HepG2 (cell line): ENCODE results near the gene SMR3B. TPM values are rescaled to one million over a fixed set of nuclear protein-coding genes. Genes with fewer than 3 reads are reported as not detected.
A peak's percentile ranks its signal among the peaks of the same experiment; 100 is the strongest.

Experiments
- EHMT2 ChIP-seq: fragments of 200-600 bp; sonication (generic); IDR thresholded peaks from 2 replicates; pipeline ENCODE4 v1.7.0; 2017; ENCODE audit warnings: antibody characterized with exemption, low read depth, low read length, borderline replicate concordance
- HIVEP1 ChIP-seq: sonication (generic); formaldehyde crosslinking; IDR thresholded peaks from 2 replicates; pipeline ENCODE4 v1.4.0; 2020; ENCODE audit warnings: mild to moderate bottlenecking, missing genetic modification reagents
- HOXA5 ChIP-seq: sonication (generic); formaldehyde crosslinking; IDR thresholded peaks from 2 replicates; pipeline ENCODE4 v1.4.0; 2020; ENCODE audit warnings: missing genetic modification reagents
- POGZ ChIP-seq: sonication (generic); formaldehyde crosslinking; IDR thresholded peaks from 2 replicates; pipeline ENCODE4 v1.4.0; 2020; ENCODE audit warnings: mild to moderate bottlenecking, missing genetic modification reagents
- RARA ChIP-seq: IDR thresholded peaks from 2 replicates; pipeline ENCODE4 v1.6.1; 2016; ENCODE audit warnings: missing genetic modification reagents, missing compliant biosample characterization
- TCF7L2 ChIP-seq: IDR thresholded peaks from 2 replicates; pipeline ENCODE4 v1.6.1; 2011; ENCODE audit warnings: mild to moderate bottlenecking, low read depth, low read length, moderate library complexity
- WIZ ChIP-seq: sonication (generic); formaldehyde crosslinking; IDR thresholded peaks from 2 replicates; pipeline ENCODE4 v1.5.1; 2020; ENCODE audit warnings: mild to moderate bottlenecking, missing genetic modification reagents
- ZFP36L2 ChIP-seq: sonication (generic); formaldehyde crosslinking; IDR thresholded peaks from 2 replicates; pipeline ENCODE4 v1.4.0; 2020; ENCODE audit warnings: missing genetic modification reagents
- ZNF569 ChIP-seq: sonication (generic); formaldehyde crosslinking; IDR thresholded peaks from 2 replicates; pipeline ENCODE4 v1.5.0; 2020; ENCODE audit warnings: mild to moderate bottlenecking, missing genetic modification reagents, moderate library complexity, borderline replicate concordance
- ZNF572 ChIP-seq: sonication (generic); formaldehyde crosslinking; IDR thresholded peaks from 2 replicates; pipeline ENCODE4 v1.5.1; 2020; ENCODE audit warnings: mild to moderate bottlenecking, missing genetic modification reagents
- ZSCAN25 ChIP-seq: sonication (generic); formaldehyde crosslinking; IDR thresholded peaks from 2 replicates; pipeline ENCODE4 v1.8.0; 2022; ENCODE audit warnings: mild to moderate bottlenecking, missing genetic modification reagents
- polyA plus RNA-seq, 8 experiments: library from polyadenylated mRNA; depleted of rRNA in 3 of 8; stranded (reverse) in 7 of 8; unstranded in 1 of 8; fragments of >200 nt; fragmentation: Illumina TruSeq in 4 of 8; extraction: Trizol in 4 of 8; gene quantifications; 2 replicates each; pipeline versions ENCODE4 v1.2.1 to v1.2.3, GENCODE V29; 2011 to 2016; ENCODE audit warnings: low read depth in 4 of 8, missing spikeins in 1 of 8, mixed read lengths in 1 of 8; ENCODE audit not compliant: insufficient read depth in 1 of 8
- total RNA-seq, 5 experiments: library from RNA; depleted of rRNA; stranded (reverse); fragments of >200 nt; fragmentation: Illumina TruSeq; extraction: Trizol; gene quantifications; 2 replicates each; pipeline ENCODE4 v1.2.3, GENCODE V29; 2016; ENCODE audit warnings: low read depth in 1 of 5
- TF ChIP-seq, protein P1 (sequence below): sonication (generic); formaldehyde crosslinking; IDR thresholded peaks from 2 replicates; pipeline ENCODE4 v1.4.0; 2020; ENCODE audit warnings: missing genetic modification reagents, borderline replicate concordance
- TF ChIP-seq, protein P2 (sequence below): sonication (generic); formaldehyde crosslinking; IDR thresholded peaks from 2 replicates; pipeline ENCODE4 v1.4.0; 2020; ENCODE audit warnings: missing genetic modification reagents, mild to moderate bottlenecking, borderline replicate concordance
- TF ChIP-seq, protein P3 (sequence below): sonication (generic); formaldehyde crosslinking; IDR thresholded peaks from 2 replicates; pipeline ENCODE4 v1.4.0; 2020; ENCODE audit warnings: low read depth, missing genetic modification reagents

Gene SMR3B
- total and polyA plus RNA-seq, 2 of the 13 experiments (the other 11 are each of a cell fraction or from before 2014, with no cell fraction given), result not detected

DNA sequence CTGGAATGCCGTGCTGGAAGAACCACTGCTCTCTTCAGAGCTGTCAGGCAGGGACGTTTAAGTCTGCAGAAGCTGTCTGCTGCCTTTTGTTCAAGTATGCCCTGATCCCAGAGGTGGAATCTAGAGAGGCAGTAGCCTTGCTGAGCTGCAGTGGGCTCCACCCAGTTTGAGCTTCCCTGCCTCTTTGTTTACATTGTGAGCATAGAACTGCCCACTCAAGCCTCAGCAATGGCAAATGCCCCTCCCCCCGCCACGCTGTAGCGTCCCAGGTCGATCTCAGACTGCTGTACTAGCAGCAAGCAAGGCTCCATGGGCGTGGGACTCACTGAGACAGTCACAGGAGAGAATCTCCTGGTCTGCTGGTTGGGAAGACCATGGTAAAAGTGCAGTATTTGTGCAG, 54.3 kb downstream of the SMR3B start (continued):
- TF ChIP-seq, protein P1, sequence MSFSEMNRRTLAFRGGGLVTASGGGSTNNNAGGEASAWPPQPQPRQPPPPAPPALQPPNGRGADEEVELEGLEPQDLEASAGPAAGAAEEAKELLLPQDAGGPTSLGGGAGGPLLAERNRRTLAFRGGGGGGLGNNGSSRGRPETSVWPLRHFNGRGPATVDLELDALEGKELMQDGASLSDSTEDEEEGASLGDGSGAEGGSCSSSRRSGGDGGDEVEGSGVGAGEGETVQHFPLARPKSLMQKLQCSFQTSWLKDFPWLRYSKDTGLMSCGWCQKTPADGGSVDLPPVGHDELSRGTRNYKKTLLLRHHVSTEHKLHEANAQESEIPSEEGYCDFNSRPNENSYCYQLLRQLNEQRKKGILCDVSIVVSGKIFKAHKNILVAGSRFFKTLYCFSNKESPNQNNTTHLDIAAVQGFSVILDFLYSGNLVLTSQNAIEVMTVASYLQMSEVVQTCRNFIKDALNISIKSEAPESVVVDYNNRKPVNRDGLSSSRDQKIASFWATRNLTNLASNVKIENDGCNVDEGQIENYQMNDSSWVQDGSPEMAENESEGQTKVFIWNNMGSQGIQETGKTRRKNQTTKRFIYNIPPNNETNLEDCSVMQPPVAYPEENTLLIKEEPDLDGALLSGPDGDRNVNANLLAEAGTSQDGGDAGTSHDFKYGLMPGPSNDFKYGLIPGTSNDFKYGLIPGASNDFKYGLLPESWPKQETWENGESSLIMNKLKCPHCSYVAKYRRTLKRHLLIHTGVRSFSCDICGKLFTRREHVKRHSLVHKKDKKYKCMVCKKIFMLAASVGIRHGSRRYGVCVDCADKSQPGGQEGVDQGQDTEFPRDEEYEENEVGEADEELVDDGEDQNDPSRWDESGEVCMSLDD (CRISPR knock-in tag), result no peak
- TF ChIP-seq ZNF569 (CRISPR knock-in tag) (no peak), HIVEP1 (CRISPR knock-in tag) (no peak), WIZ (CRISPR knock-in tag) (no peak), HOXA5 (no peak), POGZ (CRISPR knock-in tag) (0 out of 2 replicates have a peak, but pooled peaks have one; percentile 22), RARA (CRISPR knock-in tag) (no peak), ZSCAN25 (CRISPR knock-in tag) (no peak), ZFP36L2 (CRISPR knock-in tag) (no peak), EHMT2 (no peak), ZNF572 (CRISPR knock-in tag) (no peak), TCF7L2 (no peak)
- TF ChIP-seq, protein P2, sequence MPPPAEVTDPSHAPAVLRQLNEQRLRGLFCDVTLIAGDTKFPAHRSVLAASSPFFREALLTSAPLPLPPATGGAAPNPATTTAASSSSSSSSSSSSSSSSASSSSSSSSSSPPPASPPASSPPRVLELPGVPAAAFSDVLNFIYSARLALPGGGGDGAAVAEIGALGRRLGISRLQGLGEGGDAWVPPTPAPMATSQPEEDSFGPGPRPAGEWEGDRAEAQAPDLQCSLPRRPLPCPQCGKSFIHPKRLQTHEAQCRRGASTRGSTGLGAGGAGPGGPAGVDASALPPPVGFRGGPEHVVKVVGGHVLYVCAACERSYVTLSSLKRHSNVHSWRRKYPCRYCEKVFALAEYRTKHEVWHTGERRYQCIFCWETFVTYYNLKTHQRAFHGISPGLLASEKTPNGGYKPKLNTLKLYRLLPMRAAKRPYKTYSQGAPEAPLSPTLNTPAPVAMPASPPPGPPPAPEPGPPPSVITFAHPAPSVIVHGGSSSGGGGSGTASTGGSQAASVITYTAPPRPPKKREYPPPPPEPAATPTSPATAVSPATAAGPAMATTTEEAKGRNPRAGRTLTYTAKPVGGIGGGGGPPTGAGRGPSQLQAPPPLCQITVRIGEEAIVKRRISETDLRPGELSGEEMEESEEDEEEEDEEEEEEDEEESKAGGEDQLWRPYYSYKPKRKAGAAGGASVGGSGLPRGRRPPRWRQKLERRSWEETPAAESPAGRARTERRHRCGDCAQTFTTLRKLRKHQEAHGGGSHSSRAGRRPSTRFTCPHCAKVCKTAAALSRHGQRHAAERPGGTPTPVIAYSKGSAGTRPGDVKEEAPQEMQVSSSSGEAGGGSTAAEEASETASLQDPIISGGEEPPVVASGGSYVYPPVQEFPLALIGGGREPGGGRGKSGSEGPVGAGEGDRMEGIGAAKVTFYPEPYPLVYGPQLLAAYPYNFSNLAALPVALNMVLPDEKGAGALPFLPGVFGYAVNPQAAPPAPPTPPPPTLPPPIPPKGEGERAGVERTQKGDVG, result no peak
- TF ChIP-seq, protein P3, sequence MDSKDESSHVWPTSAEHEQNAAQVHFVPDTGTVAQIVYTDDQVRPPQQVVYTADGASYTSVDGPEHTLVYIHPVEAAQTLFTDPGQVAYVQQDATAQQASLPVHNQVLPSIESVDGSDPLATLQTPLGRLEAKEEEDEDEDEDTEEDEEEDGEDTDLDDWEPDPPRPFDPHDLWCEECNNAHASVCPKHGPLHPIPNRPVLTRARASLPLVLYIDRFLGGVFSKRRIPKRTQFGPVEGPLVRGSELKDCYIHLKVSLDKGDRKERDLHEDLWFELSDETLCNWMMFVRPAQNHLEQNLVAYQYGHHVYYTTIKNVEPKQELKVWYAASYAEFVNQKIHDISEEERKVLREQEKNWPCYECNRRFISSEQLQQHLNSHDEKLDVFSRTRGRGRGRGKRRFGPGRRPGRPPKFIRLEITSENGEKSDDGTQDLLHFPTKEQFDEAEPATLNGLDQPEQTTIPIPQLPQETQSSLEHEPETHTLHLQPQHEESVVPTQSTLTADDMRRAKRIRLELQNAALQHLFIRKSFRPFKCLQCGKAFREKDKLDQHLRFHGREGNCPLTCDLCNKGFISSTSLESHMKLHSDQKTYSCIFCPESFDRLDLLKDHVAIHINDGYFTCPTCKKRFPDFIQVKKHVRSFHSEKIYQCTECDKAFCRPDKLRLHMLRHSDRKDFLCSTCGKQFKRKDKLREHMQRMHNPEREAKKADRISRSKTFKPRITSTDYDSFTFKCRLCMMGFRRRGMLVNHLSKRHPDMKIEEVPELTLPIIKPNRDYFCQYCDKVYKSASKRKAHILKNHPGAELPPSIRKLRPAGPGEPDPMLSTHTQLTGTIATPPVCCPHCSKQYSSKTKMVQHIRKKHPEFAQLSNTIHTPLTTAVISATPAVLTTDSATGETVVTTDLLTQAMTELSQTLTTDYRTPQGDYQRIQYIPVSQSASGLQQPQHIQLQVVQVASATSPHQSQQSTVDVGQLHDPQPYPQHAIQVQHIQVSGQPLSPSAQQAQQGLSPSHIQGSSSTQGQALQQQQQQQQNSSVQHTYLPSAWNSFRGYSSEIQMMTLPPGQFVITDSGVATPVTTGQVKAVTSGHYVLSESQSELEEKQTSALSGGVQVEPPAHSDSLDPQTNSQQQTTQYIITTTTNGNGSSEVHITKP, result no peak
